HuH-7 (cell line): ENCODE measurements around the gene TAB2.
A peak's percentile ranks its signal among the peaks of the same experiment; 100 is the strongest.

Experiments
- DNase-seq: peaks from one replicate; pipeline ENCODE4 v3.0.0; 2011; ENCODE audit warnings: low spot score

Gene TAB2, protein sequence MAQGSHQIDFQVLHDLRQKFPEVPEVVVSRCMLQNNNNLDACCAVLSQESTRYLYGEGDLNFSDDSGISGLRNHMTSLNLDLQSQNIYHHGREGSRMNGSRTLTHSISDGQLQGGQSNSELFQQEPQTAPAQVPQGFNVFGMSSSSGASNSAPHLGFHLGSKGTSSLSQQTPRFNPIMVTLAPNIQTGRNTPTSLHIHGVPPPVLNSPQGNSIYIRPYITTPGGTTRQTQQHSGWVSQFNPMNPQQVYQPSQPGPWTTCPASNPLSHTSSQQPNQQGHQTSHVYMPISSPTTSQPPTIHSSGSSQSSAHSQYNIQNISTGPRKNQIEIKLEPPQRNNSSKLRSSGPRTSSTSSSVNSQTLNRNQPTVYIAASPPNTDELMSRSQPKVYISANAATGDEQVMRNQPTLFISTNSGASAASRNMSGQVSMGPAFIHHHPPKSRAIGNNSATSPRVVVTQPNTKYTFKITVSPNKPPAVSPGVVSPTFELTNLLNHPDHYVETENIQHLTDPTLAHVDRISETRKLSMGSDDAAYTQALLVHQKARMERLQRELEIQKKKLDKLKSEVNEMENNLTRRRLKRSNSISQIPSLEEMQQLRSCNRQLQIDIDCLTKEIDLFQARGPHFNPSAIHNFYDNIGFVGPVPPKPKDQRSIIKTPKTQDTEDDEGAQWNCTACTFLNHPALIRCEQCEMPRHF

DNA sequence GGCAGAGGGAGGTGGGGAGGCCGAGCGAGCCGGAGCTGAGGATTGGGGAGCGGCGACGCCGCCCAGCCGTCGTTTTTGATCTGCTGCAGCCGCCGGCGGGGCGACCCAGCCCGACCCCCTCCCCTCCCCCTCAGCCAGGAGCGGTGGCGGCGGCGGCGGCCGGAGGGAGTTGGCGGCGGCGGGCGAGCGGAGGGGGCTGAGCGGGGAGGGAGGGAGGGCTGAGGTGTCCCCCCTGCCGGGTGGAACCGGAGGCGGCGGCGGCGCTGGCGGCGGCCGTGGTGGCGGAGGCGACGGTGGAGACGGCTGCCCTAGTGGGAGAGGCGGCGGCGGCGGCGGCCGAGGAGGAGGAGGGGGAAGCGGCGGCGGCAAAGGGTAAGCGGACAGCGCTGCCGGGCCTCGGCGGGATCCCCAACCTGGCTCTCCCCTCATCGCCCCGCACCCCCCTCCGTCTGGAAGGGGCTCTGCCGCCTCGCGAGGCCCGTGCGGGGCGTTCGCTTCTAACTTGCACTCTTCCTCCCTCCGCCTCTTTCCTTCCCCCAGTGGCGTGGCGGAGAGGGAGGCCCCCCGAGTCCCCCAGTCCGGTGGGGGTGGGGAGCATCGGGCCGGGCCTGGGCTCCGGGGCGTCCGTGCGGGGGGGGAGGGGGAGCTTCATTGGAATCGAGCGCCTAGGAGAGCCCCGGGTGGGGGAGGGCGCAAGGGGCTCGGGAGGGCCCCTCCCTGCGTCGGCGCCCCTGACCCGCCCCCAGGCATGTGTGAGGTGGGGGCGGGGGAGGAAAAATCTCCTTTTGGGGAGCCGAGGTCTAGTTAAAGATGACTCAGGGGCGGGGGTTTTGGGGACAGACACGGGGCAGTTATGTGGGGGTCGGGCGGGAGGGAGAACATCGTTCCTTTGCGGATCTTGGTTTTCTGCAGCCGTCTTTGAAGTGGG, at the start of gene TAB2:
Gene TAB2, plus strand, starts transcription at position 69 of the 928 bp plus-strand sequence. CDS start 52,286 bp downstream, outside the sequence.
- peak; percentile 27 for DNase-seq

DNA sequence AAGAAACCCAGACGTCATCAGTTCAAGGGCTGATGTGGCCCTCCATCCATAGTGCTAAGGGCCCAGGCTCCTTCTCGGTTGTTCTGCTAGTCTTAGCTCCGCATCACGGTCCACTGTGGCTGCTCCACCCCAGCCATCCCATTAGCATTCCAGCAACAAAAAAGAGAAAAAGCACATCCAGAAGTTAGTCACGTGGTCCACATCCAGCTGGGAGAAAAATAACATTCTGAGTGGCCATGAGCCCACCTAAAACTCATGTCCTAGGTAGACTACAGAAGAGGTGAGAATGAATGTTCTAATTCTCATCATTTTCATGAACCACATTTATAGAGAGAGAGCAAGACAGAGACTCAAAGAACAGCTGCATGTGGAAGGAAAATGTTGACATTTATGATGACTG, 49.4 kb upstream of the TAB2 start:
- DNase-seq: no peak

DNA sequence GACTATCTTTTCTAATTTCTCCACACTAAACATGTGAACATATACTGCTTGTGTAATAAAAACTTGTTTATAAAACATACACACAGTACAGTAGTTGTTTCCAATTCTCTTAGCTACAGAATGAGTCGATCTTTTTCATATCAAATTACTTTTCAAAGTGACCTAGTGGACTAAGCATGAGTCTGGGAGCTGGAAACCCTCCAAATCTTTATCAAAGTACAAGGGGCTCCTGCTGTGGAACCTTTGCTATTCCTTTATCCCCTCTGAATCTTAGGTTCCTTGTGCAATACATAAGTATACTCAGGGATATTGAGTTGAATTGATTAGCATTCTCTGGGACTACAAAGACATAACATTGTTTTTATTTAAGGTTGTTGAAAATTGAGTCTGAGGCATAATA, 48.7 kb upstream of the TAB2 start:
- DNase-seq: no peak

DNA sequence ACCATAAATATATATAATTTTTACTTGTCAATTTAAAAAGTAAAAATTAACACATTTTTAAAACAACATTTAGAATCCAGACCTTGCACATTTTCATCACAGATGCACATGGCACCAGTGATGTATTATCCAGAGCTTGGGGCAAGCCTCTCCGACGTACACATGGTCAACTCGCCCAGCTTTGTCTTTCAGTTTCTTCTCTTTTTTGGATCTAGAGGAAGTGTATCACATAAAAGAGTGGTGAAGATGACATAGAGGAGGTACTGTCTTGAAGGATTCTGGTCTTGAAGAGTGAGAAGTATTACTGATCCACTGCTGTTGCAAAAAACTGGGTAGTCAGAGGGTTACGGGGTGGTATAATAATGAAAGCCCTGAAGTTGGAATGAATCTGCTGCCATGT, 46.9 kb upstream of the TAB2 start:
- no peak for DNase-seq

DNA sequence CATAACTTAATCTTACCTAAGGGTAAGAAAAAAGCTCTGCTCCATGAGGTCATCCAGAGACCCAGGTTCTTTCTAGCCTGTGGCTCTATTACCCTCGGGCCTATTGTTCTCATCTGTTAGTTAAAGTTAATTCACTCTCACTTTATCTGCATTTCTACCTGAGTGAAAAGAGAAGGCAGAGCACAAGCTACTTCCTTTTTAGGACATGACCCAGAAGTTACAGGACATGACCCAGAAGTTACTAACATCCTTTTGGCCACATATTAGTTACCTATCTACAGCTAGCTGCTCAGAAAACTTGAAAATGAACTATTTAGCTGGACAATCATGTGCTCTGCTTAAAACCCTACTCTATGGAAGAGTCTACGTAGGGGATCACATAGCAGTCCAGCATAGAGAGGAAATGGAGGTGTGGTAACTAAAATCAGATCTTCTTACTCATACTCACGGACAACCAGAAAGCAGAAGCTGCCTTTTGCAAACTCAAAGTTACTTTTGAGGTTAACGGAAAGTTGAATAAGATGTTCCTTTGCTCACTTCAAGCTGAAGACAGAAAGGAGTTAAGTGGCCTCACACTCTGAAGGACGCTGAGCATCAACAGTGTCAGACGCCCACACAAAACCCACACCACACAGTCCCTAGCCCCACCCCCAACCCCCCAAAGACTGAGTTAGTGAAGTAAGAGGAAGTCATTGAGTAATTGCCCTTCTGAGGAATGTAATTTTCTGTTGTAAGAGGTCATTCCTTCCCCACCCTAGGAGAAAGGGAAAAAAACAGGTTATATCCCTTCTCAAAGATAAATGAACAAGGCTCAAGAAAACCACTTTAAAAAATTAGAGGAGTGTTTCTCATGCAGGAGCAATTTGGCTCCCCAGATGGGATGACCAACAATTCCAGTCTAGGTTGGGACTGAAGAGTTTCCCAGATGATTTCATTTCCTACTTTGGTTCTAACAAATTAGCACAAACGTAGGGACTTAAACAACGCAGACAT, 45.9 kb upstream of the TAB2 start:
- DNase-seq: no peak

DNA sequence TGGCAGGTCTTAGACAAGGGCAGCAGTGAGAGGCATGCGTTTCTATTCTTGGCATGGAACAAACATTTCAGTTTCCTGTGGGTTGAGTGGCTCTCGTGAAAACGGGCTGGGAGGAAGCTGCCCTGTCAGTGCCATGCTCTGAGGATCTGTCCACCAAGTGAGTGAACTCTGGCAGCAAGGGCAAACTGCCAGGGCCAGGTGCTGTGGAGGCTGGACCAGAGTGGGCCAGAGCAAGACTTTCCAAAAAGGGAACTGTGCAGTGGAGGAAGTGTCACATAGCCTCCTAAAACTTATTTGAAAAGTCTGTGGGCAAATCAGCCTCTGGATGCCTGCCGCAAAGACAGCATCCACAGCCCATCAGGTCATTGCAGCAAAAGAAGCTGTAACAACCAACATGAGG, 44.2 kb upstream of the TAB2 start:
- no peak for DNase-seq

DNA sequence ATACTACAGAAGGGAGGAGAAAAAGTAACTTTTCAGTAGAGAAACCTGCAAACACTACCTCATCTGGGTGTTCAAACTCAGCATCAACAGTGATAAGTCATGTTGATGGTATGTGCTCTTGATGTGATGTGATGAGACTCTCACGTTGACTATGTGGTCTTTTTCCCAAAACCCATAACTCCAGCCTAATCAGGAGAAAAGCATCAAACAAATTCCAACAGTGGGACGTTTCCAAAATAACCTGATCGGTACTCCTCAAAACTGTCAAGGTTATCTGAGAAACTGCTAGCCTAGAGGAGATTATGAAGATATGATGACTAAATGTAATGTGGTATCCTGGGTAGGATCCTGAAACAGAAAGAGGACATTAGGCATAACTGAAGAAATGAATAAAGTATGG, 41.9 kb upstream of the TAB2 start:
- no peak for DNase-seq

DNA sequence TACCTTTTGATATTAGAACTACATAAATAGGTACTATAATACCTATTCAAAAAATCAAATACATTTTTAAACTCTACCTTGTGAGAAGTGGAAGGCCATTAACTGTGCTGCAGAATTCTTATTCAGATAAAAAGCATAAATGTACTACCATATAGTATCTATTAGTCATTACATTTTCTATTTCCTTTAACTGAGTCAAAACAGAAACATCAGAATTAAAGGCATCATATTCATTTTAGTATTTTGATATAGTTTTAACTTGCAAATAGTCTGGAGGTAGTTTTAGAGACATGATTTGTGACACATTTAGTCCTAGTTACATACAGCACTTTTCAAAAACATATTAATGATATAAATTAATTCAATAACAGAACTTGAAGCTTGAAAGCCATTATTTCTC, 39.9 kb upstream of the TAB2 start:
- DNase-seq: no peak

DNA sequence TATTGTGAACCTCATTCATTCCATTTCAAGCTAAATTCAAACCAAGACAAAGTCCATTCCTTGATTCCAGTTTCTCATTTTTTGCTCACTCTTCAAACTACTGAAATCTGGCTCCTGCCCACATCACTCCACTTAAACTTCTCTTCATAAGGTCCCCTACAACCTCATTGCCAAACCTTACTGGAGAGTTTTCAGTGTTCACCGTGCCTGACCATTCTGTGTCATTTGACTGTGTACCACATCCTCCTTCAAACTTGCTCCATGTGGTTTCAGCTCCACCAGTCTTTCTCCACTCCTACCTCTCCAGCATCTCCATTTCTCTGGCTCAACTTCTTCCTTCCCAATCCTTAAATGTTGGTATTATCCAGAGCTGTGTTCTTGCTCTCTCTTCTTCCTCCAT, 38.5 kb upstream of the TAB2 start:
- no peak for DNase-seq

DNA sequence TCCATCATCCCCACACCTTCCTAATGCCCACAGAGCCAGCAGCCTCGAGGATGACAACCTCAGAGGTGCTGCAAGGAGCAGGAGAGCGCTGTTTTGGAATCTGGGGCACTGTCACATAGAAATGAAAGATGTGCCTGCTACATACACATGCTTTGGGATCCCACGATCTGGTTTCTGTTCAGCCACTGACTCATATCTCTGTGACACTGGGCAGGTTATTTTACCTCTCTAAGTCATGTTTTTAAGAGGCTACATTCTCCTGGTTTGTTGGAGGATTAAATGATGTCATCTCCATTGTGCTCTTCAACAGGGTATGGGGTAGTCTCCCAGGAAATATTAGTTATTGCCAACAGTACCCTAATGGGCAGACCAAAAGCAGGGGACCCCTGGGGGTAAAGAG, 32.6 kb upstream of the TAB2 start:
- DNase-seq: no peak

DNA sequence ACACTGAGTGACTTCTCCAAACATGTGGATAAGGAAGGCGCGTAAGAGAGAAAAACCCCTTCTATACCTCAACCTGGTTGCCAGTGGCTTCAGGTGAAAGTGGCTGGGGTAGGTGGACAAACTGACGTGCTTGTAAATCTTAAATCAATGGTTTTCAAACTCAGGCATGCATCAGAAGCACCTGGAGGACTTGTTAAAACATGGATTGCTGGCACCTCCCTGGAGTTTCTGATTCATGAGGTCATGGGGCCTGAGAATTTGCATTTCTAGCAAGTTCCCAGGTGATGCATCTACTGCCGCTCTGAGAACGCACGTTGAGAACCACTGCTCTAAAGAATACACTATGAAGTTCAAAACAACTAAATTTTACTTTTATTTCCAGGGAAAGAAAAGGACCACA, 31.9 kb upstream of the TAB2 start:
- no peak for DNase-seq

DNA sequence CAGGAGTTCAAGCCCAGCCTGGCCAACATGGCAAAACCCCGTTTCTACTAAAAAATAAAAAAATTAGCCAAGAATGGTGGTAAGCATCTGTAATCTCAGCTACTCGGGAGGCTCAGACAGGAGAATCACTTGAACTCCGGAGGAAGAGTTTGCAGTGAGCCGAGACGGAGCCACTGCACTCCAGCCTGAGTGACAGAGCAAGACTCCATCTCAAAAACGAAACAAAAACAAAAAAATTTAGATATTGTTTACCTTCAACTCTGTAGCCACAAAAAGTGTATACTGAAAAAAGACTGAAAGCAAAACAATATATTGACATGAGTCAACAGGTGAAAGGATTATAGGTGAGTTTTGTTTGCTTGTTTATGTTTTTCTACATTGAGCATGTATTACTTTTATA, 30.6 kb upstream of the TAB2 start:
- no peak for DNase-seq

DNA sequence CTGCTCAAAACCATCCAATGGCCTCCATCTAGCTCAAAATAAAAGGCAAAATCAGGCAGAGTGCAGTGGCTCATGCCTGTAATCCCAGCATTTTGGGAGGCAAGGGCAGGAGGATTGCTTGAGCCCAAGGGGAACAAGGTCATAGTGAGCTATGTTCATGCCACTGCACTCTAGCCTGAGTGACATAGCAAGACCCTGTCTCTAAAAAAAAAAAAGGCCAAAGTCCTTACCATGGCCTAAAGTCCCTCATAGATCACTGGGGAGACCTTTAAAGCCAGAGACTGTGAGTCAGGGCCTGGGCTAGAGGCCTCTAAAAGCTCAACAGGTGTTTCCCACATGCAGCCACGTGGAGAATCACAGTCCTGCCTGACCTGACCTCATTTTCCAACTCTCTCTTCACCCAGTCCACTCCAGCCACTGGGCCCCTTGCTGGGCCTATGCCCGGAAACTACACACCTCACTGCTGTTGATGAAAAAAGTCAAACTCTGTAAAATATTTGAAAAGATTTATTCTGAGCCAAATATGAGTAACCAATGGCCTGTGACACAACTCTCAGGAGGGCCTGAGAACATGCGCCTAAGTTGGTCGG, 28.2 kb upstream of the TAB2 start:
- DNase-seq: no peak

DNA sequence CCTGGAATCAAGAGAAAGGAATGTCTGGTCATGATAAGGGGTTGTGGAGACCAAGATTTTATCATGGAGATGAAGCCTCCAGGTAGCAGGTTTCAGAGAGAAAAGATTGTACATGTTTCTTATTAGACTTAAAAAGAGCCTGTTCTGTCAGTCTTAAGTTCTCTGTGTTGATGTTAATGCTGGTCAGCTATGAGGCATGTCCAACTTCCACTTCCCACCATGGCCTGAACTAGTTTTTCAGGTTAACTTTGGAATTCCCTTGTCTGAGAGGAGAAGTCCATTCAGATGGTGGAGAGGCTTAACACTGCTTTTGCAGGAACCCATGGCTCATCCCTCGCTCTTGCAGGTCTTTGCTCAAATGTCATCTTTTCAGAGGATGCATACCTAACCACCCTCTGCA, 27.5 kb upstream of the TAB2 start:
- DNase-seq: no peak

DNA sequence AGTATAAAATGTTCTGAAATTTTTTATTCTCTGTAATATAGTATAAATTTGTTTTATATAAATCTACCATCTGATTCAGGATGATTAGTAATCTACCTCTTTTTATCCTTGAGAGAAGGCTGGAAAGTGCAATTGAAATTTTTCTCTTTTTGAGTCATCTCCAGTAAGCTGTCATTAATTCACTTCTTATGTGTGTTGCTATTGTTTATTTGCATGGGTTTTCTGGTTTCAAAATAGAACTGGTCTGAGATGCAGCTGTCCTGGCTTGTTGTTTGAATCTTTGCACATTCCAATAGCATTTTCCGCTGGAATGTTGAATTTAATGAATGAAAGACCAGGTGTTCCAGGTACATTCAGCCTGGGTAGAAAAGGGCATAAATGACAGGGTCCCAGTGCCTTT, 24.3 kb upstream of the TAB2 start:
- no peak for DNase-seq

DNA sequence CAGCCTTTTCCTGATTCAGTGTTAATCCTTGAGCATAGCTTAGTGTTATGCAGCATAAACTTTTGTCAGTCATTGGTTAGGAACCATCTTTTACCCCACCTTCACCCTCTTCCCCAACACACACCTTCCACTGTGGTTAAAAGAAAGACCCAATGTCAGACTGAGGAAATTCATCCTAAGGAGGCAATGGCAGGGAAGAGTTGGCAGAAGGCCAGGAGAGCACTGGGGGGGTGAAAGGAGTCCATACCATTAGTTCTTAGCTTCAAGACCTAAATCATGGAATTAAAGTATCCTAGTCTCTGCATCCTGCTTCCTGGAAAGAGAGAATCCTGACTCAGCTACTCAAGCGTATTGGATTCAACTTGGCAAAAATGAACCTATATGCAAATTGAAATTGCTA, 16.9 kb upstream of the TAB2 start:
- no peak for DNase-seq

DNA sequence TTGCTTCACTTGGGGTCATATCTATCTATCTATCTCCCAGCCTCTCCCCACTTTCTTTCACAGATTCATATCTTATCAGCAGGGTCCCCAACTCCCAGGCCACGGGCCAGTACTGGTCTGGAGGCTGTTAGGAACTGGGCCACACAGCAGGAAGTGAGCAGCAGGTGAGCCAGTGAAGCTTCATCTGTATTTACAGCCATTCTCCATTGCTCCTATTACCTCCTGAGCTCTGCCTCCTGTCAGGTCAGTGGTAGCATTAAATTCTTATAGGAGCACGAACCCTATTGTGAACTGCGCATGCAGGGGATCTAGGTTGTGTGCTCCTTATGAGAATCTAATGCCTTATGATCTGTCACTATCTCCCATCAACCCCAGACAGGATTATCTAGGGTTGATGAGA, 14.8 kb upstream of the TAB2 start:
- no peak for DNase-seq

DNA sequence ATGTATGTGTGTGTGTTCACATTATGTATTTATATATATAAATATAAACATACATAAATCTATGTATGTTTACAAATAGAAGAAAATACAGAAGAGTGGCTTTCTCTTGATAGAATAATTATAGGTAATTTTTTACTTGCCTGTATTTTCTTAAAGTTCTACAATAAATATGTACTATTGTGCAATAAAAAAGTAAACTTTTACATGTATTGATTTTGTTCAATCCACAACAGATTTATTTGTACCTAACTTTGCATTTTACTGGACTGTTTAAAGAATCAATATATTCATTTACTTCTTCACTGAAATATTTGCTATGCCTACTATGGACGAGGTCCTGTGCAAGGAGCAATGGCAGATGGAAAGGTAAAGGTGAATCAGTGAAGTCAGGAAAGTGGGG, 14.0 kb upstream of the TAB2 start:
- no peak for DNase-seq

DNA sequence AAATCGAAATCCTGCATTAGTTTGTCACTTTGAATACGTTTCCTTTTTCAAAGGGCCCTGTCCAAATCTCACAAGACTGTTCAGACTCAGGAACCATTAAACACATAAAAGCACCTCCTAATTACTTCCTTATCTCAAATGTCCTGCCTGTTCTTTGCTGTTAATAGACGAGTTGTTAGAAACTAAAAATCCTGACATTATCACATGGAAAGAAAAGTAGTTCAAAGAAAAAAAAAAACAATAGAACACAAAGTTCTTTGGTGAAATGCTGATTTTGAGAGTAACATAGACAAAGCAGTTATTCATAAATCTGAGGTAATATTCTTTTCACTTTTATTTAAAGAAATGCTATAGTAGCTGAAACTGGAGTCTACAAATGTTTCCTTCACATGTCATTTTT, 12.1 kb upstream of the TAB2 start:
- no peak for DNase-seq

DNA sequence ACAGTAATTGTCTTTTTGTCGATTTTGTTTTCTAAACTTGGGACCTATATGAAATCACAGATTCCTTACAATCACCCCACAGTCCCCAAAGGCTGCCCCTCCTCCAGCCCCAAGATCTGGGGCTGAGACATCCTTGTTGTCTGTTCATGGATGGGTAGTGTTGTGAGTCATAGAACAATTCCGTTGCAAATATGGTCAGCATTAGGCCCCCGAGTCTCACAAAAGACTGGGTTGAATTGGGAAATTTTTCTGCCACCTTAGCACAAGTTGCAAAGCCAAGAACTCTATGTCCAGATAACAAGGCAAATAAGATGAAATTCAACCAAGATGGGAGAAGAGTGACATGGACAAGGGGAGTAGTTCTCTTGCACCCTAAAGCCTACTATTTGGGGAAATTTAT, 10.5 kb upstream of the TAB2 start:
- DNase-seq: no peak

DNA sequence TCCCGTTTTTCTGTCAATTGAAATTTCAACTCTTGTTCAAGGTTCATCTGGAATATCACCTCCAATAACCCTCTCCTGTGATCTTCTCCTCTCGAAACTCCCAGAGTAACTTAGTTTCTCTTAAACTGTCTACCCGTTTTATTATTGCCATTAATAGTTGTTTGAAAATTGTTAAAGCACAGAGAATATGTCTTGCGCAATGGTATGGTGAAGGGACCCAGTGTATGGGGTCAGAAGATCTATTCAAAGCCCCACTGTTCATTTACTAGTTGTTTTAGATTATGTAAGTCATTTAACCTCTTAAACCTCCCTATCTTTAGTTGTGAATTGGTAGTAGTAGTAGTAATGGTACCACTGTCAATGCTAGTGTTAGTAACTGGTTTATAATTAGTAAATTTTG, 6.2 kb upstream of the TAB2 start:
- DNase-seq: no peak
